WERI-Rb-1 (cell line): ENCODE data around the gene ASCC2.

Experiments used
- DNase-seq: peaks from one replicate; pipeline ENCODE4 v3.0.0-alpha.2; 2020
- H3K27ac ChIP-seq: fragments of 250-450 bp; sonication (Bioruptor Pico); 2 replicates; pipeline ENCODE4 v1.5.1; 2020; ENCODE audit warnings: mild to moderate bottlenecking, moderate library complexity
- H3K27me3 ChIP-seq: fragments of 250-450 bp; sonication (Bioruptor Pico); 2 replicates; pipeline ENCODE4 v1.5.1; 2021; ENCODE audit warnings: mild to moderate bottlenecking, low read depth, moderate library complexity; ENCODE audit not compliant: insufficient read depth, severe bottlenecking
- H3K36me3 ChIP-seq: fragments of 250-450 bp; sonication (Bioruptor Pico); 2 replicates; pipeline ENCODE4 v1.5.1; 2020; ENCODE audit warnings: mild to moderate bottlenecking, moderate library complexity
- H3K4me3 ChIP-seq: 2 replicates; pipeline ENCODE4 v1.5.1; 2011; ENCODE audit warnings: low read depth, mild to moderate bottlenecking, control low read depth, low read length
- H3K9me3 ChIP-seq: fragments of 250-450 bp; sonication (Bioruptor Pico); 2 replicates; pipeline ENCODE4 v1.5.1; 2021; ENCODE audit warnings: mild to moderate bottlenecking, moderate library complexity; ENCODE audit not compliant: severe bottlenecking
- CTCF ChIP-seq: IDR thresholded peaks from 2 replicates; pipeline ENCODE4 v1.5.1; 2011; ENCODE audit warnings: low read depth, mild to moderate bottlenecking, control low read depth, inconsistent platforms, low read length

The ASCC2 gene

DNA sequence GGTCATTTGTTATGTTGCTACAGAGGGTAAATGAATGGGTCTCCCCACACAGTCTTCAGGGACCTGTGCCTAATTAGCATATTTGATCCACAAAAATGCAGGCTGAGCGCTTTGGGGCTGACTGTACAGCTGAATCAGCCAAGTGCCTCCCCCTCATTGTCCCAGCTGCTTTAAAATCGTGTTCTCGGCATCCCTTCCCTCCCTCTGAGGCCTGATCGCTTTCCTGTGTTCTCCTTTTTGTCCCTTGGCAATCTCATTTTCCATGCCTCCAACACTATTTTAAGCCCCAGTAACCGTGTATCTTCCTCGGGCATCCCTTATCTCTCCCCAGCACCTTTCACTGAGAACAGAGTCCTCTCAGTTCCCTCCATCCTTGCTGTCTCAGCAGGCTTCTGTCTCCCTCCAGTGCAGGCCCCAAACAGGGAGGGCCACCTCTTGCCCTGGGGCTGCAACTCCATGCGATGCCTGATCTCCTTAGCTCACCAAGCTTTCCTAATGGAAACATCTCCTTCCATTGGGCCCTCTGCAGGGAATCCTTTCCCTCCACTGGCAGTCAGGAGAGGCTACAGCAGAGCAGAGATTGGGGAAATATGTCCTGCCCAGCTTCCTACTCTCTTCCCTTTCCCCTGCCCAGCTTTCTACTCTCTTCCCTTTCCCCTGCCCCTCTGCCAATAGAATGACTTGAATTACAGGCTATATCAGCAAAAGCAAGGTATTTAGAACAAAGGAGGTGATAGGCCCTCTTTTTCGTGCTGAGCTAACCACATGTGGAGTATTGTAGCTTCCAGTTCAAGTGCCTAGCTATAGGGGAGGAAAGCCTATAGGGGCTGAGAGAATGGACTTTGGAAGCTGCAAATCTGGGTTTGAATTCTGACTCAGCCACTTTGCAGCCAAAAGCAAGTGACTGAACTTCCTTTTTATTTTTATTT is 57.1 kb downstream of the ASCC2 start:
- no peak overlapping the region for H3K4me3 ChIP-seq
- TF ChIP-seq CTCF: no peak
- no peaks in the 10 kb centered on the region for H3K36me3 ChIP-seq
- DNase-seq: no peak
- H3K27ac ChIP-seq: no peak overlapping the region
- H3K9me3 ChIP-seq: no peaks in the 10 kb centered on the region
- H3K27me3 ChIP-seq: no peaks in the 10 kb centered on the region

- DNase-seq: no peak
- Histone ChIP-seq H3K27ac (no peak overlapping the region), H3K27me3 (no peaks in the 10 kb centered on the region), H3K9me3 (no peaks in the 10 kb centered on the region), H3K4me3 (no peak overlapping the region), H3K36me3 (no peaks in the 10 kb centered on the region)
- TF ChIP-seq CTCF: no peak
Observed at GRCh38 chr22:29780220-29780619, 57.9 kb downstream of the ASCC2 start.

DNA sequence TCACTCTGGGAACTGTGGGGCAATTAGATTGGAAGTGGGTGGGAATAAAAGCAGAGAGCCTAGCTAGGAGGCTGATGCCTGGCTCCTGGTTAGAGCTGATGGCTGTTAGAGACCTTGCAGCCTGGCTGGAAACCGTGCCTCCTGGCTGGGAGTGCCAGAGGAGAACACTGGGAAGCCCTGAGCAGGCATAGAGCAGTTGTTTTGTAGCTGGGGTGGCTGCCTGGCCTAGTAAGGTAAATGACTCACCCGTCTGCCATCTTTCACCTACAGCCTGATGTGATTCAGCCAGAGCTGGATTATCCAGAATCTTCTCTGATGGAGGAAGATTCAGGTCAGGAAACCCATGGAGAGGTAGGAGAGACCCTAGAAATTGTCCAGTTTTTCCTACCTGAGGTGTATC is 64.8 kb downstream of the ASCC2 start:
- no peaks in the 10 kb centered on the region for H3K27me3 ChIP-seq
- peak overlapping the region; percentile 59 for H3K27ac ChIP-seq
- no peak for DNase-seq
- H3K4me3 ChIP-seq: no peak overlapping the region
- TF ChIP-seq CTCF: no peak
- peaks cover 35% of the 10 kb centered on the region for H3K36me3 ChIP-seq
- H3K9me3 ChIP-seq: no peaks in the 10 kb centered on the region

- Histone ChIP-seq H3K36me3 (peaks cover 37% of the 10 kb centered on the region), H3K9me3 (no peaks in the 10 kb centered on the region), H3K27ac (peak overlapping the region; percentile 13; the same call in 1 of the 2 replicates), H3K27me3 (no peaks in the 10 kb centered on the region), H3K4me3 (no peak overlapping the region)
- DNase-seq: peak; percentile 92
- peak; percentile 85 for TF ChIP-seq CTCF
Observed at GRCh38 chr22:29772170-29772641, 65.9 kb downstream of the ASCC2 start.

DNA sequence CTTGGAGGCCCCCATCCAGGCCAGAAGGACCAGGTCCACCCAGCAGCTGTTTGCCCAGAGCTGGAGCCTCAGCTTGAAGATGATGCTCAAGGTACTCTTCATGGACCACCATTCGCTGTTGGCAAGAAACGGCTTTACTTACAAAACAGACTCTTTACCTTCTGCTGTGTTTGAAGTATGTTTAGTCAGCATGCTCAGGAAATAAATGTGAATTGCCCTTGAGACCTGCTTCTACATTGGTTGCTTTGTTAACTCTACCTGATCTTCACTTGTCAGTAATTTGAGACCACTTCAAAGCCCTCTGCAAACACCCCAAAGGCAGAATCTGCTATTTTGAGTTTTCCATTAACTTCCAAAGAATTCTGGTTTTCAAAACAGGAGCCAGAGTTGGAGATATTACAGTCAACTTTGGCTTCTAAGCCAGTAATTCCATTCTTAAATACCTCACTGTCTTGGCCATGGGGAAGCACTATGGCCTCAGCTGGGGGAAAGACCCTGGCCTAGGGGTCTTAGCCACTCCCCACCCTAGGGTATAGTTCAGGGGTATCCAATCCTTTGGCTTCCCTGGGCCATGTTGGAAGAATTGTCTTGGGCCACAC is 68.3 kb downstream of the ASCC2 start:
- Histone ChIP-seq H3K27ac (no peak overlapping the region), H3K9me3 (no peaks in the 10 kb centered on the region), H3K27me3 (no peaks in the 10 kb centered on the region), H3K36me3 (peaks cover 37% of the 10 kb centered on the region), H3K4me3 (no peak overlapping the region)
- no peak for TF ChIP-seq CTCF
- no peak for DNase-seq
